Esophagus (tissue), 2 donors: ENCODE measurements around the gene SLC25A41. TPM values are rescaled to one million over a fixed set of nuclear protein-coding genes. Genes with fewer than 3 reads are reported as not detected.

ENCODE experiments used
- H3K27ac ChIP-seq, 2 donors: one replicate each; pipeline ENCODE4 v1.5.1; 2013; ENCODE audit warnings: low read depth in 2 of 2, mild to moderate bottlenecking in 2 of 2, inconsistent platforms in 1 of 2, low read length in 1 of 2, moderate library complexity in 1 of 2
- H3K27me3 ChIP-seq, 2 donors: one replicate each; pipeline ENCODE4 v1.6.1; 2013; ENCODE audit warnings: low read length in 2 of 2, control low read depth in 1 of 2, mild to moderate bottlenecking in 1 of 2; ENCODE audit not compliant: insufficient read depth in 2 of 2, control insufficient read depth in 1 of 2
- H3K36me3 ChIP-seq, 2 donors: one replicate each; pipeline ENCODE4 v1.6.1; 2013; ENCODE audit warnings: low read length in 1 of 2; ENCODE audit not compliant: control insufficient read depth in 2 of 2, insufficient read depth in 2 of 2
- H3K4me1 ChIP-seq, 2 donors: one replicate each; pipeline ENCODE4 v1.6.1; 2013; ENCODE audit warnings: low read length in 1 of 2; ENCODE audit not compliant: control insufficient read depth in 2 of 2, insufficient read depth in 2 of 2
- H3K4me3 ChIP-seq, 2 donors: one replicate each; pipeline ENCODE4 v1.5.1; 2013; ENCODE audit warnings: low read length in 2 of 2, mild to moderate bottlenecking in 2 of 2, low read depth in 1 of 2, moderate library complexity in 1 of 2
- H3K9me3 ChIP-seq, 2 donors: one replicate each; pipeline ENCODE4 v1.6.1; 2013; ENCODE audit warnings: mild to moderate bottlenecking in 2 of 2, low read depth in 1 of 2, low read length in 1 of 2, moderate library complexity in 1 of 2; ENCODE audit not compliant: control insufficient read depth in 2 of 2, insufficient read depth in 1 of 2
- WGBS, 2 donors: extraction: QIAGEN DNeasy Blood & Tissue Kit; methylation state at CpG; one replicate each; pipeline ENCODE4 v1.1.7; 2013; 5-methylcytosine and 5-hydroxymethylcytosine counted together
- polyA plus RNA-seq, 2 donors: library from polyadenylated mRNA; stranded (reverse); fragments of 200-250 nt; gene quantifications; one replicate each; pipeline ENCODE4 v1.2.3, GENCODE V29; 2013
- donor health status: healthy with polysubstance abuse.
- donor health status: Bipolar disorder and iron deficiency.

Gene SLC25A41
- polyA plus RNA-seq, 2 donors, result 0.36 to 1.4 TPM

- peak overlapping the region; percentile 92 to 95 for H3K27ac ChIP-seq
- peaks cover 5 to 8% of the 10 kb centered on the region in 2 donors for H3K4me1 ChIP-seq
- 28 to 29% methylated on average over 14 of the region's 14 CpGs for WGBS, 2 donors
These were observed 39.6 kb downstream of the SLC25A41 start for GRCh38 chr19:6393983-6394412.

GRCh38 chr19:6393074-6393982 lies 40.2 kb downstream of the SLC25A41 start, which contains the start of gene GTF2F1:
Gene GTF2F1 (minus strand): TSS chr19:6393164. CDS start chr19:6392995, 169 bp downstream.
- no peaks in the 10 kb centered on the region for H3K9me3 ChIP-seq
- 0 to 1% methylated on average over 66 to 69 of the region's 69 CpGs for WGBS, 2 donors
- H3K36me3 ChIP-seq, result peaks cover 5 to 10% of the 10 kb centered on the region in 2 donors
- peak within 1 kb of the TSS; percentile 73 to 96 for H3K4me3 ChIP-seq
- no peaks in the 10 kb centered on the region for H3K27me3 ChIP-seq
- peak within 1 kb of the TSS; percentile 92 to 95 for H3K27ac ChIP-seq
- H3K4me1 ChIP-seq, result peaks cover 5 to 8% of the 10 kb centered on the region in 2 donors

More at GRCh38 chr19:6393983-6394412, 39.6 kb downstream of the SLC25A41 start:
- no peaks in the 10 kb centered on the region for H3K9me3 ChIP-seq
- H3K27me3 ChIP-seq, result no peaks in the 10 kb centered on the region
- H3K4me3 ChIP-seq, result peak overlapping the region; percentile 73 to 96
- peaks cover 0 to 5% of the 10 kb centered on the region in 2 donors for H3K36me3 ChIP-seq

- 7 to 8% methylated on average over 29 to 30 of the region's 30 CpGs for WGBS, 2 donors
- Histone ChIP-seq H3K4me3 (peak overlapping the region; percentile 73 to 96), H3K36me3 (peaks cover 9 to 17% of the 10 kb centered on the region in 2 donors), H3K9me3 (no peaks in the 10 kb centered on the region), H3K4me1 (peaks cover 5 to 8% of the 10 kb centered on the region in 2 donors), H3K27ac (peak overlapping the region; percentile 92 to 95), H3K27me3 (no peaks in the 10 kb centered on the region)
These were observed 41.1 kb downstream of the SLC25A41 start for GRCh38 chr19:6392221-6393073.

- 97% methylated on average over 19 of the region's 19 CpGs for WGBS, 2 donors
- Histone ChIP-seq H3K36me3 (peaks cover 21 to 45% of the 10 kb centered on the region in 2 donors), H3K9me3 (no peaks in the 10 kb centered on the region), H3K27me3 (no peaks in the 10 kb centered on the region), H3K4me1 (peaks cover 3 to 4% of the 10 kb centered on the region in 2 donors), H3K27ac (no peak overlapping the region), H3K4me3 (no peak overlapping the region)
These were observed 46.2 kb downstream of the SLC25A41 start for GRCh38 chr19:6387372-6387771.

GRCh38 chr19:6384381-6384780 lies 49.2 kb downstream of the SLC25A41 start:
- H3K27me3 ChIP-seq, result no peaks in the 10 kb centered on the region
- H3K4me3 ChIP-seq, result no peak overlapping the region
- H3K36me3 ChIP-seq, result peaks cover 42 to 70% of the 10 kb centered on the region in 2 donors
- peaks cover 0 to 3% of the 10 kb centered on the region in 2 donors for H3K9me3 ChIP-seq
- no peaks in the 10 kb centered on the region for H3K4me1 ChIP-seq
- 93 to 94% methylated on average over 4 of the region's 4 CpGs for WGBS, 2 donors
- no peak overlapping the region for H3K27ac ChIP-seq

GRCh38 chr19:6383188-6383587 lies 50.4 kb downstream of the SLC25A41 start:
- H3K36me3 ChIP-seq, result peaks cover 36 to 61% of the 10 kb centered on the region in 2 donors

GRCh38 chr19:6381030-6381750 lies 52.4 kb downstream of the SLC25A41 start:
- Histone ChIP-seq H3K27me3 (no peaks in the 10 kb centered on the region), H3K36me3 (peaks cover 29 to 46% of the 10 kb centered on the region in 2 donors), H3K4me1 (no peaks in the 10 kb centered on the region), H3K4me3 (no peak overlapping the region), H3K9me3 (peaks cover 0 to 3% of the 10 kb centered on the region in 2 donors), H3K27ac (no peak overlapping the region)
- 97 to 99% methylated on average over 38 to 40 of the region's 40 CpGs for WGBS, 2 donors

More at GRCh38 chr19:6383188-6383587, 50.4 kb downstream of the SLC25A41 start:
- no peaks in the 10 kb centered on the region for H3K4me1 ChIP-seq
- no peaks in the 10 kb centered on the region for H3K27me3 ChIP-seq
- peaks cover 0 to 3% of the 10 kb centered on the region in 2 donors for H3K9me3 ChIP-seq
- H3K27ac ChIP-seq, result no peak overlapping the region
- no peak overlapping the region for H3K4me3 ChIP-seq
- WGBS, 2 donors, result 94 to 98% methylated on average over 19 of the region's 19 CpGs

- H3K9me3 ChIP-seq, result peaks cover 0 to 3% of the 10 kb centered on the region in 2 donors
- H3K27ac ChIP-seq, result no peak overlapping the region
- H3K4me3 ChIP-seq, result no peak overlapping the region
- 80 to 98% methylated on average over 3 of the region's 3 CpGs for WGBS, 2 donors
- peaks cover 29 to 50% of the 10 kb centered on the region in 2 donors for H3K36me3 ChIP-seq
- H3K4me1 ChIP-seq, result no peaks in the 10 kb centered on the region
- H3K27me3 ChIP-seq, result no peaks in the 10 kb centered on the region
These were observed 53.8 kb downstream of the SLC25A41 start for GRCh38 chr19:6379744-6380143.
